GM12878 (cell line): ENCODE results near the gene RAI2. TPM values are rescaled to one million over a fixed set of nuclear protein-coding genes. Genes with fewer than 3 reads are reported as not detected.

Experiments
- ATAC-seq: fragments of 200-7000 bp; cut with Tn5 transposase; 3 replicates; pipeline ENCODE4 v1.9.1; 2020; ENCODE audit warnings: mild to moderate bottlenecking, moderate library complexity
- BruUV-seq: library from RNA; stranded (reverse); fragments of 400-500 nt; replicated peaks from 2 replicates; lab custom pipeline; 2021; lab: Mats Ljungman, UMichigan
- CTCF ChIA-PET: fragments of 300-600 bp; sonication (Branson Sonifier 250); formaldehyde crosslinking; extraction: SDS; loops from one replicate; lab custom pipeline; 2021; ENCODE audit warnings: inconsistent platforms; lab: Yijun Ruan, JAX
- POLR2A ChIA-PET: fragments of 350-600 bp; formaldehyde crosslinking; extraction: SDS; loops from one replicate; lab custom pipeline; 2021; ENCODE audit warnings: inconsistent platforms; lab: Charles Lee
- RAD21 ChIA-PET: fragments of 300-600 bp; sonication (Branson Sonifier 250); formaldehyde crosslinking; loops from one replicate; lab custom pipeline; 2023; ENCODE audit warnings: antibody characterized with exemption; ENCODE audit not compliant: unreplicated experiment; lab: Charles Lee
- SMC1A ChIA-PET: fragments of 300-600 bp; sonication (Branson Sonifier 250); formaldehyde crosslinking; loops from one replicate; lab custom pipeline; 2023; ENCODE audit not compliant: unreplicated experiment, uncharacterized antibody; lab: Charles Lee
- DNase-seq: peaks from one replicate; pipeline ENCODE4 v3.0.0-alpha.2; 2011; ENCODE audit warnings: low read depth, low spot score
- FAIRE-seq: peaks from 3 replicates; lab custom pipeline; 2011; peaks lifted over from hg19 to GRCh38; lab: Jason Lieb, UNC
- H2AFZ ChIP-seq: 2 replicates; pipeline ENCODE4 v1.6.0; 2011; ENCODE audit warnings: low read depth, low read length, control low read depth; ENCODE audit not compliant: control insufficient read depth
- H3K27ac ChIP-seq: 2 replicates; pipeline ENCODE4 v1.5.1; 2011; ENCODE audit warnings: control low read depth; ENCODE audit not compliant: control insufficient read depth, insufficient read depth
- H3K27me3 ChIP-seq, 2 experiments: replicated peaks in 1 of 2; 2 replicates each; pipeline versions ENCODE4 v1.6.0 to v1.6.1; 2011; ENCODE audit warnings: low read length in 1 of 2; ENCODE audit not compliant: control insufficient read depth in 2 of 2, insufficient read depth in 2 of 2
- H3K36me3 ChIP-seq, 2 experiments: 2 replicates each; pipeline ENCODE4 v1.5.1; 2011; ENCODE audit warnings: low read length in 1 of 2; ENCODE audit not compliant: control insufficient read depth in 2 of 2, insufficient read depth in 2 of 2
- H3K4me1 ChIP-seq: 2 replicates; pipeline ENCODE4 v1.6.1; 2011; ENCODE audit warnings: mild to moderate bottlenecking, low read length, moderate library complexity, mixed read lengths; ENCODE audit not compliant: control insufficient read depth, insufficient read depth
- H3K4me2 ChIP-seq: 2 replicates; pipeline ENCODE4 v1.6.0; 2011; ENCODE audit warnings: control low read depth; ENCODE audit not compliant: control insufficient read depth, insufficient read depth
- H3K4me3 ChIP-seq: fragments of 200-600 bp; sonication (generic); 2 replicates; pipeline ENCODE4 v1.5.1; 2016
- H3K79me2 ChIP-seq: 2 replicates; pipeline ENCODE4 v1.6.0; 2011; ENCODE audit warnings: low read length; ENCODE audit not compliant: control insufficient read depth, insufficient read depth
- H3K9ac ChIP-seq: 2 replicates; pipeline ENCODE4 v1.8.0; 2011; ENCODE audit warnings: low read length, control low read depth, mixed read lengths; ENCODE audit not compliant: control insufficient read depth, insufficient read depth
- H3K9me3 ChIP-seq: replicated peaks from 3 replicates; pipeline ENCODE4 v1.5.1; 2011; ENCODE audit warnings: mild to moderate bottlenecking, low read length; ENCODE audit not compliant: control insufficient read depth, insufficient read depth
- H4K20me1 ChIP-seq: 2 replicates; pipeline ENCODE4 v1.6.0; 2011; ENCODE audit not compliant: control insufficient read depth, insufficient read depth
- CEBPB ChIP-seq, 2 experiments: fragments of 150-350 bp in 1 of 2; IDR thresholded peaks; 2 replicates each; pipeline ENCODE4 v1.6.1; 2012 to 2014; ENCODE audit warnings: low read depth in 2 of 2, low read length in 2 of 2, borderline replicate concordance in 1 of 2, inconsistent platforms in 1 of 2
- MYB ChIP-seq: fragments of 150-350 bp; IDR thresholded peaks from 2 replicates; pipeline ENCODE4 v1.6.1; 2014; ENCODE audit warnings: mild to moderate bottlenecking, low read depth, low read length, borderline replicate concordance
- NKRF ChIP-seq: fragments of 450-650 bp; conservative IDR thresholded peaks from 2 replicates; pipeline ENCODE4 v1.6.1; 2017; ENCODE audit warnings: mild to moderate bottlenecking, moderate library complexity
- NRF1 ChIP-seq: conservative IDR thresholded peaks from 2 replicates; pipeline ENCODE4 v1.6.1; 2011; ENCODE audit warnings: mild to moderate bottlenecking, low read depth, low read length, improper control_type of control experiment
- RELA ChIP-seq: fragments of 450-650 bp; IDR thresholded peaks from 2 replicates; pipeline ENCODE4 v1.8.0; 2014; ENCODE audit warnings: borderline replicate concordance; ENCODE audit not compliant: partially characterized antibody
- WGBS: methylation state at CpG from one replicate; pipeline ENCODE4 v1.1.6; 2016; ENCODE audit warnings: low lambda C conversion rate; ENCODE audit not compliant: insufficient replicate concordance, insufficient coverage; ENCODE audit errors: missing lambda C conversion rate; 5-methylcytosine and 5-hydroxymethylcytosine counted together
- in situ Hi-C: fragments of 300-500 bp; cut with MboI; formaldehyde crosslinking; loops from 9 replicates; pipeline ENCODE4 v1.14.3; 2018; ENCODE audit warnings: mixed read lengths
- intact Hi-C: fragments of 100-400 bp; cut with micrococcal nuclease; formaldehyde crosslinking; loops from one replicate; pipeline ENCODE4 v1.14.2; 2022; ENCODE audit not compliant: unreplicated experiment
- polyA plus RNA-seq, 11 experiments: library from polyadenylated mRNA; depleted of rRNA in 4 of 11; unstranded in 6 of 11; stranded (reverse) in 5 of 11; fragments of >200 nt; fragmentation: Nextera tagmentation in 4 of 11; fragmentation: Illumina TruSeq in 1 of 11; extraction: Ambion mirVana in 4 of 11; extraction: Trizol in 1 of 11; gene quantifications; 1 replicate in 1 of 11; 2 replicates in 10 of 11; pipeline versions ENCODE4 v1.2.1 to v1.2.3, GENCODE V29; 2011 to 2016; ENCODE audit warnings: inconsistent platforms in 2 of 11, missing spikeins in 2 of 11, low read depth in 1 of 11
- total RNA-seq, 4 experiments: library from RNA; depleted of rRNA in 3 of 4; stranded (reverse); fragments of >200 nt in 3 of 4; fragmentation: Illumina TruSeq in 1 of 4; extraction: Trizol in 1 of 4; gene quantifications; 2 replicates each; pipeline versions ENCODE4 v1.2.1 to v1.2.3, GENCODE V29; 2013 to 2021

Gene RAI2
- total and polyA plus RNA-seq, 10 of the 15 experiments (the other 5 are each of a cell fraction or from before 2014, with no cell fraction given): not detected

- no peak for TF ChIP-seq NKRF
Measured at GRCh38 chrX:17859609-17860178, 1.4 kb downstream of the RAI2 start (continued).

- no peaks in the 10 kb centered on the region for H3K36me3 ChIP-seq
- H3K27ac ChIP-seq: no peak overlapping the region
- no peak overlapping the region for H3K4me2 ChIP-seq
- CTCF ChIA-PET: interaction anchor here (1.0 kb wide), 1 partner anchor 65 kb away, joined by 3 read pairs; no protein-coding TSS in a partner anchor
- intact Hi-C loops: no loop called here
- H3K9ac ChIP-seq: no peak overlapping the region
- POLR2A ChIA-PET: no interaction called here
- ATAC-seq (no peak), FAIRE-seq (no peak), DNase-seq (no peak)
- 28% methylated on average over 6 of the region's 6 CpGs for WGBS
- BruUV-seq: no TSS peak
- RAD21 ChIA-PET: no interaction called here
- TF ChIP-seq RELA: no peak
- no peak for TF ChIP-seq CEBPB (IDR thresholded peaks at IDR 0.05; ENCODE audit: borderline replicate concordance in 1 of 2, low read depth in 2 of 2, low read length in 2 of 2)
- no peak for TF ChIP-seq NRF1
- no peak for TF ChIP-seq MYB
- H3K9me3 ChIP-seq: no peaks in the 10 kb centered on the region
- H3K27me3 ChIP-seq: peaks cover 0 to 2% of the 10 kb centered on the region in 2 experiments; a peak in 2 of 4 replicates
- in situ Hi-C loops: no loop called here
- no peaks in the 10 kb centered on the region for H3K79me2 ChIP-seq
- H3K4me1 ChIP-seq: no peaks in the 10 kb centered on the region
- no peaks in the 10 kb centered on the region for H4K20me1 ChIP-seq
- no peak overlapping the region for H2AFZ ChIP-seq
- SMC1A ChIA-PET: no interaction called here
- no peak overlapping the region for H3K4me3 ChIP-seq
Measured at GRCh38 chrX:17854531-17854930, 6.6 kb downstream of the RAI2 start.
